ENCODE data around the gene CIZ1. TPM values are rescaled to one million over a fixed set of nuclear protein-coding genes. Genes with fewer than 3 reads are reported as not detected.
"Not testable (repeated sequence)": the region's sequence is repeated elsewhere in the genome, so short reads cannot be mapped to it uniquely, and the experiment has no call there.

Gene CIZ1
- 10 to 100 TPM; 58.4 to 61.6 TPM for total RNA-seq

GRCh38 chr9:128191406-128192046, at the start of gene CIZ1:
Gene CIZ1, minus strand, starts transcription at chr9:128191572. Its CDS starts 715 bp downstream, at chr9:128190857.
- peak within 1 kb of the TSS; percentile 69 to 92 (median 81) for H3K27ac ChIP-seq
- no peaks in the 10 kb centered on the region for H3K27me3 ChIP-seq
- H3K9me3 ChIP-seq = no peaks in the 10 kb centered on the region
- H3K4me1 ChIP-seq = peaks cover 21% of the 10 kb centered on the region
- TF ChIP-seq POLR2A (IDR thresholded peaks at IDR 0.05) = peak; percentile 49 to 64 (median 56)
- TF ChIP-seq, protein P1, sequence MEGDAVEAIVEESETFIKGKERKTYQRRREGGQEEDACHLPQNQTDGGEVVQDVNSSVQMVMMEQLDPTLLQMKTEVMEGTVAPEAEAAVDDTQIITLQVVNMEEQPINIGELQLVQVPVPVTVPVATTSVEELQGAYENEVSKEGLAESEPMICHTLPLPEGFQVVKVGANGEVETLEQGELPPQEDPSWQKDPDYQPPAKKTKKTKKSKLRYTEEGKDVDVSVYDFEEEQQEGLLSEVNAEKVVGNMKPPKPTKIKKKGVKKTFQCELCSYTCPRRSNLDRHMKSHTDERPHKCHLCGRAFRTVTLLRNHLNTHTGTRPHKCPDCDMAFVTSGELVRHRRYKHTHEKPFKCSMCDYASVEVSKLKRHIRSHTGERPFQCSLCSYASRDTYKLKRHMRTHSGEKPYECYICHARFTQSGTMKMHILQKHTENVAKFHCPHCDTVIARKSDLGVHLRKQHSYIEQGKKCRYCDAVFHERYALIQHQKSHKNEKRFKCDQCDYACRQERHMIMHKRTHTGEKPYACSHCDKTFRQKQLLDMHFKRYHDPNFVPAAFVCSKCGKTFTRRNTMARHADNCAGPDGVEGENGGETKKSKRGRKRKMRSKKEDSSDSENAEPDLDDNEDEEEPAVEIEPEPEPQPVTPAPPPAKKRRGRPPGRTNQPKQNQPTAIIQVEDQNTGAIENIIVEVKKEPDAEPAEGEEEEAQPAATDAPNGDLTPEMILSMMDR (IDR thresholded peaks at IDR 0.05) = peak; percentile 60 to 92 (median 85)
- WGBS, 2 donors = 1 to 2% methylated on average over 9 to 58 of the region's 71 CpGs
- DNase-seq = peak; percentile 75 to 81 (median 80)
- peak; percentile 86 for ATAC-seq
- intact Hi-C loops (cut with DNase I) = no loop called here
- H3K36me3 ChIP-seq (replicated peaks in 1 of 2; ENCODE audit: insufficient read depth in 1 of 2, low read depth in 2 of 2) = peaks cover 0 to 2% of the 10 kb centered on the region in 2 donors
- H3K4me3 ChIP-seq = peak within 1 kb of the TSS; percentile 45 to 77

GRCh38 chr9:128233817-128234406, 42.5 kb upstream of the CIZ1 start:
- H3K27me3 ChIP-seq = no peaks in the 10 kb centered on the region
- TF ChIP-seq, protein P1 (IDR thresholded peaks at IDR 0.05) = no peak
- no peak for TF ChIP-seq POLR2A (IDR thresholded peaks at IDR 0.05)
- no peak overlapping the region for H3K4me3 ChIP-seq
- intact Hi-C loops (cut with DNase I) = no loop called here
- no peak overlapping the region for H3K27ac ChIP-seq
- no peaks in the 10 kb centered on the region for H3K36me3 ChIP-seq (replicated peaks in 1 of 2; ENCODE audit: insufficient read depth in 1 of 2, low read depth in 2 of 2)
- ATAC-seq = no peak
- no peak for DNase-seq
- 77 to 82% methylated on average over 20 to 23 of the region's 28 CpGs for WGBS, 2 donors
- H3K4me1 ChIP-seq = no peaks in the 10 kb centered on the region
- H3K9me3 ChIP-seq = no peaks in the 10 kb centered on the region

DNA sequence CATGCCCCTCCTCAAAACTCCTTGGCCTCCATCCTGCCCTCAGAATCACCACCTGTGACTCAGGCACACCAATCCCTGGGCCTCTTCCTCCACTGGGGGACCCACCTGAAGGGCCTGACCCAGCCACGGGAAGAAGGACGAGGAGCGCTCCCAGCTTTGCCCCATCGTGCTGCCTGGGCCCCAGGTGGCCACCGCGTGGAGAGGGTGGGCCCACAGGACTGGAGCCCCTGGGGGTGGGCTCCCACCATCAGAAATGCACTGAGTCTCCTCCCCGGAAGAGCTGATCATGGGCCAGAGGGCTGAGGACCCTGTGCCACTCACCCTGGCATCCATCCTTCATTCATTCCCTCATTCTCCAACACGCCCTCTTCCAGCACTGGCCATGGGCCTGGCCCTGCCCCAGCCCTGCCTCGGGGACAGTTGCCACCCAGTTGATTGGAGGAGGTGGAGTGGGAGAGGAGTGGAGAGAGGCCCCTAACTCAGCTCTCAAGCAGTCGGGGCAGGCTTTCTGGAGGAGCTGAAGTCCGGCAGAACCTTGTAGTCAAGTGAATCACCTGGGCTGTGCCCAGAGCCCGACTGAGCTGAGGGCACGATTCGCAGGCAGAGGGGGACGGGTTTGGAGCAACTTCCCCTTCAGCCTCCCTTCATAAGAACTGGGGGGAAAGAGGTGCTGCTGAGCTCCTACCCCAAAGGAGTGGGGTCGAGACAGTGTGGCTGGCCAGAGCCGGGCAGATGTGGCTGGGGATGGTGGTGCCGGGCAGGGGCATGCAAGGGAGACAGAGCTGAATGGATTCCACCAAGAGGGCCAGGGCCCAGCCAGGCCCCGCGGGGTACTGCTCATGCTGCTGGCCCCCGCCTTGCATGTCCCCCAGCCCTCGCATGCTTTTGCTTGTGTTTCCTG, 41.4 kb upstream of the CIZ1 start:
- TF ChIP-seq, protein P1 (IDR thresholded peaks at IDR 0.05) = no peak
- no peak for TF ChIP-seq POLR2A (IDR thresholded peaks at IDR 0.05)
- ATAC-seq = no peak
- H3K27ac ChIP-seq = no peak overlapping the region
- WGBS, 2 donors = 66 to 74% methylated on average over 11 to 20 of the region's 22 CpGs
- DNase-seq = no peak
- no peaks in the 10 kb centered on the region for H3K36me3 ChIP-seq (replicated peaks in 1 of 2; ENCODE audit: insufficient read depth in 1 of 2, low read depth in 2 of 2)
- H3K4me3 ChIP-seq = no peak overlapping the region
- no peaks in the 10 kb centered on the region for H3K9me3 ChIP-seq
- H3K4me1 ChIP-seq = no peaks in the 10 kb centered on the region
- no peaks in the 10 kb centered on the region for H3K27me3 ChIP-seq
- intact Hi-C loops (cut with DNase I) = no loop called here

- 53 to 68% methylated on average over 13 to 16 of the region's 16 CpGs for WGBS, 2 donors
- no peak for TF ChIP-seq POLR2A (IDR thresholded peaks at IDR 0.05)
- TF ChIP-seq, protein P1 (IDR thresholded peaks at IDR 0.05) = no peak
- Histone ChIP-seq H3K36me3 (replicated peaks in 1 of 2; ENCODE audit: insufficient read depth in 1 of 2, low read depth in 2 of 2) (no peaks in the 10 kb centered on the region), H3K9me3 (no peaks in the 10 kb centered on the region), H3K4me1 (no peaks in the 10 kb centered on the region), H3K27me3 (no peaks in the 10 kb centered on the region), H3K4me3 (no peak overlapping the region), H3K27ac (no peak overlapping the region)
- intact Hi-C loops (cut with DNase I) = no loop called here
- ATAC-seq (no peak), DNase-seq (no peak)
Measured at GRCh38 chr9:128231638-128232527, 40.5 kb upstream of the CIZ1 start.

- DNase-seq; H3K4me3 ChIP-seq; H3K9me3 ChIP-seq; intact Hi-C loops (cut with DNase I); H3K27ac ChIP-seq; H3K4me1 ChIP-seq; H3K36me3 ChIP-seq (replicated peaks in 1 of 2; ENCODE audit: insufficient read depth in 1 of 2, low read depth in 2 of 2); H3K27me3 ChIP-seq; ATAC-seq: not testable (repeated sequence)
- WGBS, 2 donors = 81 to 85% methylated on average over 7 of the region's 7 CpGs
Measured at GRCh38 chr9:128230897-128231296, 39.5 kb upstream of the CIZ1 start.
